A549 (cell line): ENCODE results near the gene PDE4D. TPM values are rescaled to one million over a fixed set of nuclear protein-coding genes. Genes with fewer than 3 reads are reported as not detected.
A peak's percentile ranks its signal among the peaks of the same experiment; 100 is the strongest.

ENCODE experiments used
- ATAC-seq, 2 experiments: fragments of 200-7000 bp in 1 of 2; fragments of >200 bp in 1 of 2; cut with Nextera tagmentation in 1 of 2; cut with Tn5 transposase in 1 of 2; 3 replicates each; pipeline versions ENCODE4 v1.8.0 to v1.9.1; 2018 to 2020; ENCODE audit warnings: mild to moderate bottlenecking in 1 of 2, moderate library complexity in 1 of 2
- CTCF ChIA-PET: fragments of 300-600 bp; sonication (Branson Sonifier 250); formaldehyde crosslinking; extraction: SDS; loops from one replicate; lab custom pipeline; 2021; ENCODE audit warnings: antibody characterized with exemption, inconsistent platforms; lab: Yijun Ruan, JAX
- POLR2A ChIA-PET: fragments of 350-600 bp; formaldehyde crosslinking; extraction: SDS; loops from one replicate; lab custom pipeline; 2021; ENCODE audit warnings: antibody characterized with exemption, inconsistent platforms; lab: Yijun Ruan, JAX
- DNase-seq, 2 experiments: peaks; one replicate each; pipeline versions ENCODE4 v3.0.0 to v3.0.0-alpha.2; 2011 to 2016; ENCODE audit warnings: low read depth in 1 of 2, low spot score in 1 of 2
- FAIRE-seq: peaks from 2 replicates; lab custom pipeline; 2011; peaks lifted over from hg19 to GRCh38; lab: Jason Lieb, UNC
- H3K27ac ChIP-seq, 2 experiments: fragments of >200 bp; sonication (Bioruptor Twin); formaldehyde crosslinking; 3 replicates each; pipeline ENCODE4 v1.5.1; 2016 to 2017
- H3K4me1 ChIP-seq: fragments of >200 bp; sonication (Bioruptor Twin); formaldehyde crosslinking; 3 replicates; pipeline ENCODE4 v1.6.1; 2016
- H3K4me2 ChIP-seq: fragments of >200 bp; sonication (Bioruptor Twin); formaldehyde crosslinking; 3 replicates; pipeline ENCODE4 v1.6.1; 2016
- H3K4me3 ChIP-seq: fragments of >200 bp; sonication (Bioruptor Twin); formaldehyde crosslinking; 3 replicates; pipeline ENCODE4 v1.5.1; 2016
- H3K9me3 ChIP-seq: fragments of >200 bp; sonication (Bioruptor Twin); formaldehyde crosslinking; 3 replicates; pipeline ENCODE4 v1.6.1; 2016
- CBX2 ChIP-seq: fragments of 200-600 bp; sonication (generic); IDR thresholded peaks from 2 replicates; pipeline ENCODE4 v1.6.1; 2016; ENCODE audit warnings: low read depth, mild to moderate bottlenecking, borderline replicate concordance
- CEBPB ChIP-seq, 2 experiments: fragments of >200 bp in 1 of 2; sonication (Bioruptor Twin) in 1 of 2; formaldehyde crosslinking in 1 of 2; IDR thresholded peaks; 2 replicates each; pipeline ENCODE4 v1.6.1; 2012 to 2016
- CHD2 ChIP-seq: fragments of 150-350 bp; IDR thresholded peaks from 2 replicates; pipeline ENCODE4 v1.6.1; 2014; ENCODE audit warnings: low read length; ENCODE audit not compliant: partially characterized antibody
- E2F6 ChIP-seq: IDR thresholded peaks from 2 replicates; pipeline ENCODE4 v1.6.1; 2012; ENCODE audit warnings: low read depth, borderline replicate concordance
- EHF ChIP-seq: fragments of 250-450 bp; sonication (Bioruptor Pico); IDR thresholded peaks from 2 replicates; pipeline ENCODE4 v1.5.0; 2020; ENCODE audit warnings: mild to moderate bottlenecking
- ELK1 ChIP-seq: fragments of 150-350 bp; IDR thresholded peaks from 2 replicates; pipeline ENCODE4 v1.6.1; 2014; ENCODE audit warnings: low read depth, mild to moderate bottlenecking, low read length
- ESRRA ChIP-seq: fragments of 150-350 bp; IDR thresholded peaks from 2 replicates; pipeline ENCODE4 v1.6.1; 2014; ENCODE audit warnings: mild to moderate bottlenecking, low read length, borderline replicate concordance
- FOXS1 ChIP-seq: fragments of 250-450 bp; sonication (Bioruptor Pico); IDR thresholded peaks from 2 replicates; pipeline ENCODE4 v1.5.0; 2020; ENCODE audit warnings: mild to moderate bottlenecking, moderate library complexity
- HOXA7 ChIP-seq: fragments of 250-450 bp; sonication (Bioruptor Pico); IDR thresholded peaks from 2 replicates; pipeline ENCODE4 v1.5.0; 2020; ENCODE audit warnings: mild to moderate bottlenecking, moderate library complexity
- HOXB13 ChIP-seq: fragments of 250-450 bp; sonication (Bioruptor Pico); IDR thresholded peaks from 2 replicates; pipeline ENCODE4 v1.5.0; 2020; ENCODE audit warnings: low read depth, mild to moderate bottlenecking, moderate library complexity
- HOXB5 ChIP-seq: fragments of 250-450 bp; sonication (Bioruptor Pico); IDR thresholded peaks from 2 replicates; pipeline ENCODE4 v1.5.0; 2020; ENCODE audit warnings: mild to moderate bottlenecking, moderate library complexity
- KDM5A ChIP-seq: fragments of 200-600 bp; sonication (generic); IDR thresholded peaks from 2 replicates; pipeline ENCODE4 v1.6.1; 2016; ENCODE audit warnings: antibody characterized with exemption, mild to moderate bottlenecking
- MAFK ChIP-seq: fragments of 450-650 bp; IDR thresholded peaks from 2 replicates; pipeline ENCODE4 v1.6.1; 2014; ENCODE audit not compliant: partially characterized antibody
- MAX ChIP-seq: IDR thresholded peaks from 2 replicates; pipeline ENCODE4 v1.6.1; 2012
- MYC ChIP-seq: IDR thresholded peaks from 2 replicates; pipeline ENCODE4 v1.6.1; 2012; ENCODE audit warnings: mild to moderate bottlenecking, inconsistent platforms, low read length, improper control_type of control experiment, borderline replicate concordance
- NFE2L2 ChIP-seq: fragments of 150-350 bp; conservative IDR thresholded peaks from 2 replicates; pipeline ENCODE4 v1.6.1; 2014; ENCODE audit warnings: low read length
- NR3C1 ChIP-seq: fragments of >200 bp; sonication (Bioruptor Twin); formaldehyde crosslinking; IDR thresholded peaks from 3 replicates; pipeline ENCODE4 v1.6.1; 2017
- RARB ChIP-seq: fragments of 250-450 bp; sonication (Bioruptor Pico); IDR thresholded peaks from 2 replicates; pipeline ENCODE4 v1.8.0; 2021; ENCODE audit warnings: mild to moderate bottlenecking, moderate library complexity
- RCOR1 ChIP-seq: fragments of 150-350 bp; IDR thresholded peaks from 2 replicates; pipeline ENCODE4 v1.6.1; 2014; ENCODE audit warnings: antibody characterized with exemption, low read length, low read depth
- REST ChIP-seq: fragments of 200-600 bp; sonication (generic); IDR thresholded peaks from 2 replicates; pipeline ENCODE4 v1.6.1; 2016; ENCODE audit warnings: antibody characterized with exemption, mild to moderate bottlenecking, moderate library complexity
- RNF2 ChIP-seq: fragments of 200-600 bp; sonication (generic); IDR thresholded peaks from 2 replicates; pipeline ENCODE4 v1.6.1; 2016; ENCODE audit warnings: low read depth, mild to moderate bottlenecking, antibody characterized with exemption, moderate library complexity, borderline replicate concordance
- TFCP2L1 ChIP-seq: fragments of 250-450 bp; sonication (Bioruptor Pico); IDR thresholded peaks from 2 replicates; pipeline ENCODE4 v1.5.0; 2021; ENCODE audit warnings: mild to moderate bottlenecking
- ZC3H11A ChIP-seq: fragments of 450-650 bp; IDR thresholded peaks from 2 replicates; pipeline ENCODE4 v1.6.1; 2014; ENCODE audit warnings: antibody characterized with exemption, mild to moderate bottlenecking
- ZSCAN20 ChIP-seq: fragments of 250-450 bp; sonication (Bioruptor Pico); IDR thresholded peaks from 2 replicates; pipeline ENCODE4 v1.8.0; 2022; ENCODE audit warnings: mild to moderate bottlenecking, moderate library complexity
- WGBS: methylation state at CpG from one replicate; pipeline ENCODE4 v1.1.6; 2017; ENCODE audit errors: missing lambda C conversion rate; 5-methylcytosine and 5-hydroxymethylcytosine counted together
- polyA plus RNA-seq, 4 experiments: library from polyadenylated mRNA; depleted of rRNA in 3 of 4; stranded (reverse); fragments of >200 nt; fragmentation: RNase III in 1 of 4; extraction: RNeasy Plus Mini Kit Qiagen cat#74134 plus additional on column Dnase treatment in 1 of 4; gene quantifications; 2 replicates in 3 of 4; 3 replicates in 1 of 4; pipeline ENCODE4 v1.2.3, GENCODE V29; 2011 to 2017
- TF ChIP-seq, protein P1 (sequence below): fragments of >200 bp; sonication (Bioruptor Twin); formaldehyde crosslinking; IDR thresholded peaks from 2 replicates; pipeline ENCODE4 v1.6.1; 2016
- TF ChIP-seq, protein P2 (sequence below): fragments of 450-650 bp; IDR thresholded peaks from 2 replicates; pipeline ENCODE4 v1.6.1; 2014; ENCODE audit warnings: antibody characterized with exemption

Gene PDE4D
- polyA plus RNA-seq, 2 of the 4 experiments (the other 2 are of a cell fraction): 74.0 to 213 TPM

DNA sequence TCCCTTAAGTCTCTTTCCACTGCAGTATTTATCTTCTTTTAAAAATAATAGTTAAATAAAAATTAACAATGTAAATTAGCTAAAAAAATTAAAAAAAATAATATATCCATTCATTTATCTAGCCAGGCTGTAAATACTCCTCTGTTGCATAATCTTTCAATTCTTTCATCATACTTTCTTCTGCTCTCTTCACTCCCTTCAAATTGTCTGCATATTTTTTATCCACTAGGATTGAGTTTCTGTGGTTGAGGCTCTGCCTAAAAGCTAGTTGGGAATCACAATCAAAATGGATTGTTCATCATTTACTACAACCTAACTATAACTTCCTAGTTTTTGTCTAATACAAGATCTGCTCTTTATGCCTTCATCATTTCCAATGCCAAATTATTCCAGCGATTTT is 182.2 kb downstream of the PDE4D start:
- FAIRE-seq (no peak), DNase-seq (no peak), ATAC-seq (no peak)
- WGBS: 94% methylated on average over 1 of the region's 1 CpG
- Histone ChIP-seq H3K27ac (no peak overlapping the region), H3K4me1 (peaks cover 29% of the 10 kb centered on the region), H3K9me3 (peaks cover 14% of the 10 kb centered on the region), H3K4me2 (peak overlapping the region; percentile 8; the same call in 1 of the 3 replicates), H3K4me3 (no peak overlapping the region)
- TF ChIP-seq CEBPB (IDR thresholded peaks at IDR 0.05) (peak in 1 of 2 experiments; percentile 39; a peak in 1 of 4 replicates), RNF2 (no peak)
- ChIA-PET CTCF (interaction anchor here (0.5 to 2.8 kb wide), 4 partner anchors 8 to 687 kb away, joined by 3 to 8 read pairs (median 5); no protein-coding TSS in a partner anchor), POLR2A (no interaction called here)

DNA sequence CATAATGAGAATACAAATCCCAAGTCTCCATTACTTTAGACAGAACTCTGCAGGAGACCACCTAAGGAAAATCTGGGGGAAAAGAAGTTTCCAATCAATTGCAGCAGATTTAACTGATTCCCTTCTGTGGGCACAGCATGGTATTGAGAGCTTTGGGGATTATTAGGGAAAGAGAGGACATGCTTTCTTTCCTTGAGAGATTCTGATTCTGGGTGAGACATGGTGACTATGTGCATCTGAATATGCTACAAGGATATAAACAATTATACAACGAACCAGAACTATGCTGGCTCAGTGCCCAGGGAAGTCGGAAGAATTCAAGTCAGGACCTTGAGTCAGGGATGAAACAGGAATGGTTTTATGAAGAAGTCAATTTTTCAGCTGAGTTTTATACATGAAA is 183.7 kb downstream of the PDE4D start:
- ATAC-seq (peak; percentile 18 to 19; a peak in 3 of 6 replicates), FAIRE-seq (peak; percentile 46), DNase-seq (peak in 1 of 2 experiments; percentile 23)
- Histone ChIP-seq H3K4me1 (peaks cover 29% of the 10 kb centered on the region), H3K4me2 (peak overlapping the region; percentile 40), H3K4me3 (no peak overlapping the region), H3K9me3 (peaks cover 14% of the 10 kb centered on the region), H3K27ac (peak overlapping the region in 1 of 2 experiments; percentile 41; a peak in 3 of 6 replicates)
- TF ChIP-seq RARB: no peak
- no peak for TF ChIP-seq MYC
- no peak for TF ChIP-seq HOXB13 (CRISPR knock-in tag)
- no peak for TF ChIP-seq ZSCAN20 (CRISPR knock-in tag)
- TF ChIP-seq ZC3H11A: no peak
- TF ChIP-seq MAFK: no peak
- TF ChIP-seq EHF: no peak
- no peak for TF ChIP-seq TFCP2L1 (CRISPR knock-in tag)
- no peak for TF ChIP-seq CHD2
- TF ChIP-seq RCOR1: no peak
- no peak for TF ChIP-seq E2F6
- no peak for TF ChIP-seq HOXA7 (CRISPR knock-in tag)
- ChIA-PET CTCF (interaction anchor here (0.6 to 2.8 kb wide), 3 partner anchors 10 to 353 kb away, joined by 3 to 8 read pairs (median 4); no protein-coding TSS in a partner anchor), POLR2A (no interaction called here)
- WGBS: 13% methylated on average over 2 of the region's 2 CpGs

DNA sequence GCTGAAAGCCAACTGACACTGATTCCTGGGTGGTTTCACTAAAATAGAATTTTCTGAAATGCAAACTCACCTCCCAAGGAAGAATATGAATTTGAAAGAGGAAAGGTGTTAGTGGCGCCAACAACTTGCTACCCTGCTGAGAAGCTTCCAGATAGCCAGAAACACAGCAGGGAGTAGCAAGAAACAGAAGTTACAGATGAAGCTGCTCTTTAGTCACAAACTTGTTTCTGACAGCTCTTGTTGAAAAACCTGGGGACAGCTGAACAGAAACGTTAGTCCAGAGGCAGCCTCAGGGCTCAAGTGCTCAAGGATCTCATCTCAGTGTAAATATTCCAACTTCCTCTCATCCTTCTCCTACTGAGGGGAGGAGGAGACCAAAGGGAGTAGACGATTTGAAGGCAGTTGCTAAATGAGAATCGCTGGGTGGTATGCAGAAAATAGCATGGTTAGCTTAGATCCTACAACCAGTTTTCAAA is 184.1 kb downstream of the PDE4D start:
- no peak for FAIRE-seq
- no peak overlapping the region for H3K4me3 ChIP-seq
- ChIA-PET POLR2A (no interaction called here), CTCF (interaction anchor here (0.6 to 2.8 kb wide), 4 partner anchors 10 to 353 kb away, joined by 3 to 8 read pairs (median 6); no protein-coding TSS in a partner anchor)
- H3K4me2 ChIP-seq: peak overlapping the region; percentile 40; the same call in 2 of the 3 replicates
- DNase-seq: no peak
- H3K9me3 ChIP-seq: peaks cover 14% of the 10 kb centered on the region
- peak overlapping the region in 1 of 2 experiments; percentile 41; a peak in 3 of 6 replicates for H3K27ac ChIP-seq
- peak in 1 of 2 experiments; percentile 45; a peak in 3 of 6 replicates for ATAC-seq
- WGBS: 44% methylated on average over 4 of the region's 4 CpGs
- peaks cover 29% of the 10 kb centered on the region for H3K4me1 ChIP-seq
- TF ChIP-seq CHD2 (no peak), ZC3H11A (no peak), NFE2L2 (no peak), REST (no peak), ZSCAN20 (CRISPR knock-in tag) (no peak), TFCP2L1 (CRISPR knock-in tag) (no peak), FOXS1 (CRISPR knock-in tag) (no peak), NR3C1 (no peak), MAX (no peak), CBX2 (no peak), CEBPB (IDR thresholded peaks at IDR 0.05) (no peak), KDM5A (no peak), RCOR1 (no peak), ELK1 (no peak), HOXB5 (CRISPR knock-in tag) (no peak), RNF2 (no peak), ESRRA (no peak)
- TF ChIP-seq, protein P1, sequence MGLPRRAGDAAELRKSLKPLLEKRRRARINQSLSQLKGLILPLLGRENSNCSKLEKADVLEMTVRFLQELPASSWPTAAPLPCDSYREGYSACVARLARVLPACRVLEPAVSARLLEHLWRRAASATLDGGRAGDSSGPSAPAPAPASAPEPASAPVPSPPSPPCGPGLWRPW: no peak
- TF ChIP-seq, protein P2, sequence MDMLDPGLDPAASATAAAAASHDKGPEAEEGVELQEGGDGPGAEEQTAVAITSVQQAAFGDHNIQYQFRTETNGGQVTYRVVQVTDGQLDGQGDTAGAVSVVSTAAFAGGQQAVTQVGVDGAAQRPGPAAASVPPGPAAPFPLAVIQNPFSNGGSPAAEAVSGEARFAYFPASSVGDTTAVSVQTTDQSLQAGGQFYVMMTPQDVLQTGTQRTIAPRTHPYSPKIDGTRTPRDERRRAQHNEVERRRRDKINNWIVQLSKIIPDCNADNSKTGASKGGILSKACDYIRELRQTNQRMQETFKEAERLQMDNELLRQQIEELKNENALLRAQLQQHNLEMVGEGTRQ: no peak
